DND-41 (cell line): Measurements from ENCODE around the gene WNT6.
A peak's percentile ranks its signal among the peaks of the same experiment; 100 is the strongest.

Experiments used
- ATAC-seq: fragments of 200-7000 bp; cut with Tn5 transposase; 3 replicates; pipeline ENCODE4 v1.9.1; 2021; ENCODE audit warnings: low read depth; ENCODE audit not compliant: insufficient read depth
- DNase-seq: peaks from one replicate; pipeline ENCODE4 v3.0.0-alpha.2; 2020
- H2AFZ ChIP-seq: 2 replicates; pipeline ENCODE4 v1.6.0; 2012; ENCODE audit warnings: low read depth, low read length
- H3K27ac ChIP-seq: 2 replicates; pipeline ENCODE4 v1.5.1; 2012; ENCODE audit warnings: low read length, inconsistent platforms
- H3K27me3 ChIP-seq: fragments of 200-600 bp; sonication (generic); 2 replicates; pipeline ENCODE4 v1.6.0; 2012; ENCODE audit warnings: low read length, mild to moderate bottlenecking, inconsistent platforms; ENCODE audit not compliant: insufficient read depth, poor library complexity
- H3K36me3 ChIP-seq: 2 replicates; pipeline ENCODE4 v1.5.1; 2012; ENCODE audit warnings: low read length, inconsistent platforms; ENCODE audit not compliant: insufficient read depth
- H3K4me1 ChIP-seq: 2 replicates; pipeline ENCODE4 v1.5.1; 2012; ENCODE audit warnings: mild to moderate bottlenecking, low read length; ENCODE audit not compliant: insufficient read depth
- H3K4me2 ChIP-seq: 2 replicates; pipeline ENCODE4 v1.6.0; 2012; ENCODE audit warnings: mild to moderate bottlenecking, moderate library complexity, low read length, inconsistent platforms; ENCODE audit not compliant: insufficient read depth
- H3K4me3 ChIP-seq, 2 experiments: fragments of 200-600 bp in 1 of 2; shearing (Covaris generic) in 1 of 2; 2 replicates each; pipeline ENCODE4 v1.5.1; 2012 to 2016; ENCODE audit warnings: inconsistent platforms in 2 of 2, low read length in 2 of 2, mild to moderate bottlenecking in 2 of 2, low read depth in 1 of 2, moderate library complexity in 1 of 2
- H3K79me2 ChIP-seq: 2 replicates; pipeline ENCODE4 v1.6.0; 2012; ENCODE audit warnings: low read length, inconsistent platforms; ENCODE audit not compliant: insufficient read depth
- H3K9ac ChIP-seq: 2 replicates; pipeline ENCODE4 v1.6.0; 2012; ENCODE audit warnings: low read depth, mild to moderate bottlenecking, inconsistent platforms, low read length, moderate library complexity
- H3K9me3 ChIP-seq: 2 replicates; pipeline ENCODE4 v1.5.1; 2012; ENCODE audit warnings: low read length, moderate library complexity, mild to moderate bottlenecking, inconsistent platforms; ENCODE audit not compliant: insufficient read depth, severe bottlenecking
- H4K20me1 ChIP-seq: 2 replicates; pipeline ENCODE4 v1.6.0; 2012; ENCODE audit warnings: low read length; ENCODE audit not compliant: insufficient read depth
- CTCF ChIP-seq: IDR thresholded peaks from 2 replicates; pipeline ENCODE4 v1.5.1; 2012; ENCODE audit warnings: borderline replicate concordance, low read length, moderate library complexity, mild to moderate bottlenecking; ENCODE audit not compliant: poor library complexity, severe bottlenecking; ENCODE audit errors: extremely low read depth
- EZH2 ChIP-seq: IDR thresholded peaks from 3 replicates; pipeline ENCODE4 v1.6.1; 2012; ENCODE audit warnings: borderline replicate concordance, low read depth, mild to moderate bottlenecking, moderate library complexity, low read length, inconsistent platforms; ENCODE audit not compliant: severe bottlenecking

Gene WNT6

GRCh38 chr2:218892693-218893348, 33.2 kb downstream of the WNT6 start:
- H3K27ac ChIP-seq, result peak overlapping the region; percentile 42; the same call in 1 of the 2 replicates
- no peaks in the 10 kb centered on the region for H3K79me2 ChIP-seq
- H3K4me1 ChIP-seq, result peaks cover 39% of the 10 kb centered on the region
- H3K4me3 ChIP-seq, result peak overlapping the region in 1 of 2 experiments; percentile 60; a peak in 2 of 4 replicates
- no peaks in the 10 kb centered on the region for H3K36me3 ChIP-seq
- H3K27me3 ChIP-seq, result peaks cover 52% of the 10 kb centered on the region
- H3K4me2 ChIP-seq, result peak overlapping the region; percentile 95
- TF ChIP-seq EZH2, result no peak
- TF ChIP-seq CTCF, result peak; percentile 79
- H4K20me1 ChIP-seq, result peaks cover 43% of the 10 kb centered on the region
- DNase-seq, result peak; percentile 85
- peak overlapping the region; percentile 51 for H3K9ac ChIP-seq
- ATAC-seq, result peak; percentile 81
- no peaks in the 10 kb centered on the region for H3K9me3 ChIP-seq
- peak overlapping the region; percentile 56 for H2AFZ ChIP-seq

GRCh38 chr2:218893349-218894150, 33.9 kb downstream of the WNT6 start:
- H3K4me1 ChIP-seq, result peaks cover 45% of the 10 kb centered on the region
- H3K9me3 ChIP-seq, result no peaks in the 10 kb centered on the region
- H3K27ac ChIP-seq, result peak overlapping the region; percentile 42; the same call in 1 of the 2 replicates
- peaks cover 56% of the 10 kb centered on the region for H3K27me3 ChIP-seq
- H3K4me2 ChIP-seq, result peak overlapping the region; percentile 95
- DNase-seq (no peak), ATAC-seq (no peak)
- no peaks in the 10 kb centered on the region for H3K36me3 ChIP-seq
- 0 out of 2 replicates have a peak overlapping the region, but pooled peaks have one; percentile 56 for H2AFZ ChIP-seq
- peaks cover 47% of the 10 kb centered on the region for H4K20me1 ChIP-seq
- TF ChIP-seq EZH2 (peak; percentile 31), CTCF (no peak)
- peak overlapping the region in 1 of 2 experiments; percentile 60; a peak in 2 of 4 replicates for H3K4me3 ChIP-seq
- no peaks in the 10 kb centered on the region for H3K79me2 ChIP-seq
- H3K9ac ChIP-seq, result peak overlapping the region; percentile 51

GRCh38 chr2:218894151-218894879, 34.7 kb downstream of the WNT6 start:
- DNase-seq, result no peak
- H3K9ac ChIP-seq, result no peak overlapping the region
- ATAC-seq, result no peak
- H3K4me1 ChIP-seq, result peaks cover 45% of the 10 kb centered on the region
- no peaks in the 10 kb centered on the region for H3K36me3 ChIP-seq
- H3K27me3 ChIP-seq, result peaks cover 58% of the 10 kb centered on the region
- H3K4me2 ChIP-seq, result no peak overlapping the region
- peaks cover 47% of the 10 kb centered on the region for H4K20me1 ChIP-seq
- H3K79me2 ChIP-seq, result no peaks in the 10 kb centered on the region
- no peaks in the 10 kb centered on the region for H3K9me3 ChIP-seq
- H2AFZ ChIP-seq, result no peak overlapping the region
- H3K27ac ChIP-seq, result no peak overlapping the region
- no peak overlapping the region for H3K4me3 ChIP-seq
- TF ChIP-seq CTCF (no peak), EZH2 (no peak)
